Stimulated activated CD4-positive, alpha-beta T cell treated with anti-CD3 and anti-CD28 coated beads, Interleukin-15, amount 100 ng/mL, for 48 hours (primary cell): ENCODE results near the gene TANGO6.
"Not testable (repeated sequence)": the region's sequence is repeated elsewhere in the genome, so short reads cannot be mapped to it uniquely, and the experiment has no call there.

Source experiments
- DNase-seq, 2 donors: peaks; one replicate each; pipeline ENCODE4 v3.0.0-alpha.2; 2020; ENCODE audit warnings: low read depth in 2 of 2

The TANGO6 gene

GRCh38 chr16:68961778-68962402, 118.6 kb downstream of the TANGO6 start:
- no peak for DNase-seq

DNA sequence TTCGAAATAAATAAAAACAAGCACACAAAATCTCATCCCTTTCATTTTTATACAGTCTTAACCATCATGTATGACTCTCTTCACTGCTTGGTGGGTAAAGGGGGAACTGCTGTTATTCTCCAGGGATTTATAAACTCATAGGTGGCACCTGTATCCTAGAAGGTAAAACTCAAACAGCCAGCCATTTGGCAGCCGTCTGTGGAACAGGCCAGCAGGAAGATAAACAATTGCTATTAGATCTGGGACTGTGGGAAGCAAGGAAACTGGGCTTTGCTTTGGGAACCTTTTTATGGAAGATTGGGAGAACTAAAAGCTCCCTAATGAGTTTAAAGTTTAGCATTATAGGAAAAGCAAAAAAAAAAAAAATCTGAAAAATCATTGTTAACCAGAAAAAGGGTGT, 126.0 kb downstream of the TANGO6 start:
- no peak for DNase-seq

DNA sequence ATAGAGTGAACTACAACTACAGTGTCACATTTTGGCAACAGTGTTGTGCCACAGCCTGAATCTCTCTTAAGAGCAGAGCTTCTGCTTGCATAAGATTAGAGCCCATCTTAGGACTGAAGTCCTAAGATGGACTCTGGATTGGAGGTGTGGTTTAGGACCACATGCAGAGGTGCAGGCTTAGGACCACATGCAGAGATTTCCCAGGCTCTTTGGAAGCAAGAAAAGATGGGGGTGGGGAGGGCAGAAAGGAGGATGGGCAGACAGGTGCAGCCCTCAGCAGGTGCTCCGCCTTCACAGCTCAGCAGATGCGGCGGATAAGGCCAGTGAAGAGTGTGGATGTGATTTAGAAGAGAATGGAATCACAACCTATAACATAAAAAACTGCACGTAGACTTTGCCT, 128.7 kb downstream of the TANGO6 start:
- no peak for DNase-seq

- DNase-seq, result no peak
These were observed 129.4 kb downstream of the TANGO6 start for GRCh38 chr16:68972720-68973119.

GRCh38 chr16:68973611-68974120, 130.3 kb downstream of the TANGO6 start:
- no peak for DNase-seq

DNA sequence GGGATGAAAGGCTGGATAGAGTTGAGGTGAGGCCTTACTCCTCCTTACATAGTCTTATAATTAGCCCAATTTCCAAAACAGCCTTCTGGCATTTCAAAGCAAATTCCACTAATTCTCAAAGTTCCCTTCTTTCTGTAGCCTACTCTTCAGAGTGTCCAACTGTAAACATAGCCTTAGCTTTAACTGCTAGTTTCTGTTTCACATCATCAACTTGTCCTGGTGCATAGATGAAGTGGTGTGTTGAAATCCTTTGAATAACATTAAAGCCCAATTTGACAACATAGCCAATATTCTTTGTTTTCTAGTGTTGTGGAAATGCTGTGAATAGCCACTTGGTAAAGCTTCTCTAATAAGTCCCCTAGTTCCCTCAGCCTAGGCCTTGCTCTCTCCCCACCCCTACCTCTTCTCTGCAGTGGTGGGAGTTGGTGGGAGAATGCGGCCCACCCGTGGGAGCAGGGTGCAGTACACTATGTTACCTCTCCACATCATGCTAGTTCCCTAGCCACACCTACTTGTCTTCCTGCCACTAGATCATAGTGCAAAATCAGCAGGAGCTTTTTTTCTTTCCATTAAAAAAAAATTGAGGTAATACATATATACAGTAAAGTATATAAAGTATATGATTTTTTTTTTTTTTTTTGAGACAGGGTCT, 135.1 kb downstream of the TANGO6 start:
- DNase-seq, result no peak

- DNase-seq, result no peak
These were observed 137.5 kb downstream of the TANGO6 start for GRCh38 chr16:68980695-68981315.

- DNase-seq, result no peak
These were observed 138.6 kb downstream of the TANGO6 start for GRCh38 chr16:68981971-68982370.

DNA sequence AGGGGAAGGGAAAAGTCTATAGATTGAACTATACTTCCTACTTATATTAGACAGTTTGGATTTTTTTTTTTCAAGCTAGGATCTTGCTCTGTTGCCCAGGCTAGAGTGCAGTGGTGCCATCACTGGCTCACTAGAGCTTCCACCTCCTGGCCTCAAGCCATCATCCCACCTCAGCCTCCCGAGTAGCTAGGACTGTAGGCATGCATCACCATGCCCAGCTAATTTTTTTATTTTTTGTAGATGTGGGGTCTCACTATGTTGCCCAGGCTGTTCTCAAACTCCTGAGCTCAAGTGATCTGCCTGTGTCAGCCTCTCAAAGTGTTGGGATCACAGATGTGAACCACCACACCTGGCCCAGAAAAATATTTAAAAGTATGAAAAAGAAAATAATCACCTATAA, 141.1 kb downstream of the TANGO6 start:
- no peak for DNase-seq

- no peak for DNase-seq
These were observed 141.9 kb downstream of the TANGO6 start for GRCh38 chr16:68985268-68985667.

GRCh38 chr16:68985855-68986254, 142.5 kb downstream of the TANGO6 start:
- no peak for DNase-seq

DNA sequence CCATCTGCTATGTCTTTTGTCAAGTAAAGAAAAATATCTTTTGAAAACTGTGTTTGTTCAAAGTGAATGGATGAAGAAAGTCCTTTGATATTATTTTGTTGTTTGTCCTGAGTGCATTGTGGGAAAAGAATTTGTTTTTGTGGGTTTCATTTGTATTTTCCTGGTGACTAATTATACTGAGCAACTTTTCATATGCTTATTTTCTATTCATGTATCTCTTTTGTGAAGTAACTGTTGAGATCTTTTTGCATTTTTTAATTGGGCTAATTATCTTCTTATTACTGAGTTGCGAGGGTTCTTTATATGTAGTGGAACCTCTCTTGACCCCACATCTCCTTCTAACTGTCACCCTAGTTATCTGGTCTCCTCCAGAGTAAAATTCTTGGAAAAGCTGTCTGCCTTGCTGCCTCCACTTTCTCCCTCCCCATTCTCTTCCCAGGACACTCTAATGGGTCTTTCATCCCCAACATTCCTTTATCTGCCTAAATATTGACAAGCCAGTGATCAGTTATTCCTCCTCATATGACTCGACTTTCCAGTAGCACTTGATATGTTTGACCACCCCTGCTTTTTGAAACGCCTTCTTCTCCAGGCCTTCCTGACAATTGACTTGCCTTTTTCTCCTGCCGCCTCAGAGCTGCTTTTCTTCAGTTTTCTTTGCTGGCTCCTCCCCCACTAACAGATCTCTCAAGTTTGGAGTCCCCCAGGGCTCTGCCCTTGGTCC, 144.6 kb downstream of the TANGO6 start:
- no peak for DNase-seq

- not testable (repeated sequence) for DNase-seq
These were observed 147.0 kb downstream of the TANGO6 start for GRCh38 chr16:68990172-68990845.

- DNase-seq, result no peak
These were observed 147.7 kb downstream of the TANGO6 start for GRCh38 chr16:68991075-68991474.

DNA sequence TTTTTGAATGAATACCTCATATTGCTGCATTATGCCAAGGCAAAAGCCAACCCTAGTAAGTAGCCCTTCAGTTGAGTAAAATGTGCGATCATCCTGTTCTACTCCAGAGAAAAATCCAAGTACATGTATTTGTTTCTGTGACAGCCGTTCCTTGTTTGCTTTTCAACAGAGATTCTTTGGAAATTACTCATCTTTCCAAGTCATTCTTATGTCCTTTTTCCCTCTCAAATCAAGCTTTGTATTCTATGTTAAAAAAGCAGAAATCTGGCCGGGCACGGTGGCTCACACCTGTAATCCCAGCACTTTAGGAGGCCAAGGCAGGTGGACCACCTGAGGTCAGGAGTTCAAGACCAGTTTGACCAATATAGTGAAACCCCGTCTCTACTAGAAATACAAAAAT, 149.2 kb downstream of the TANGO6 start:
- no peak for DNase-seq

DNA sequence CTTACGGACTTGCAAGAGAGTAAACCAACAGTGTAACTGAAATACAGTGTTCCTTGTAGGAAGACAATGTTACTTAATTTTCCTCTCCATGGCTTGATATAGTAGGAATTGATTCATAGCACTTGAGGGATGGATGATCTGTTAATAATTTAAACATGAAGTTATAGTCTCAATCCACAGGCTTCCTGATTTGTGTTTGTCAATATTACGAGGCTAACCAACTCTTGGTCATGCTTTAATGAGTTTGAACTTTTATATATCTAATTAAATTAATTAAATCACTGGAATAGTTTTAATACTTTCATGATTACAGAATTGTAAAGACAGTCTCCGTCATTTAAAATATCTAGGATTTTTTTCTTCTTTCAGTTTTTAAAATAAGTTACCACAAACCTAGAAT, 150.1 kb downstream of the TANGO6 start:
- DNase-seq, result no peak

GRCh38 chr16:68993885-68994284, 150.6 kb downstream of the TANGO6 start:
- no peak for DNase-seq

- DNase-seq, result no peak
These were observed 151.0 kb downstream of the TANGO6 start for GRCh38 chr16:68994324-68994723.

- DNase-seq, result no peak
These were observed 151.7 kb downstream of the TANGO6 start for GRCh38 chr16:68995011-68995504.

DNA sequence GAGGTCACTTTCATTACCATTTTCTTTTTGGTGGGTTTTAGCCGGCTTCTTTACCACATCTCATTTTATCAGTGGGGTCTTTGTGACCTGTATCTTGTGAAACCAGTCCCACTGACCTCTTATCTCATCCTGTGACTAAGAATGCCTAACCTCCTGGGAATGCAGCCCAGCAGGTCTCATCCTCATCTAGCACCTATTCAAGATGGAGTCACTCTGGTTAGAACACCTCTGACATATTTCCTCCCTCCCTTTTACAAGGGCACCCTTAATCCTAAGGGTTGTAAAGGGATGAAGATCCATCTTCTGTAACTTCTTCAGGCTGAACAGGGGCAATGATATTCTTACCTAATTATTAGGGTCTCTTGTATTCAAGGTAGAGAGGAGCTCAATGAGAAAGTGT, 154.2 kb downstream of the TANGO6 start:
- DNase-seq, result no peak

DNA sequence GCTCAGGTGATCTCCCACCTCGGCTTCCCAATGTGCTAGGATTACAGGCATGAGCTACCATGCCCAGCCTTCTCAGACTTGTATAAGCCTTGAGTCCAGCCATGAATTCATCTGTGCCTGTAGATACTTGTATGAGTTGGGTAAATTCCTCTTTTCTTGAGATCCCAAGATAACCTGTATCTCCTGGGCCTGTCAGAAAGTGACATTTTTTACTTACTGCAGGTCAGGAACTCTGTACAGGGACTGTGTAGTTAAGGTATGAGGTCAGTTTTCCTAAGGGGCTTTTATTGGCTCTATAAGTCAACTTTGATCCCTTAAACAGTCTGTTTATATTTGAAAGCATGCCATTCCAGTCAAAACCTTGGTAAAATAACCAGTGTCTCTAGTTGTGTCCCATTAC, 155.8 kb downstream of the TANGO6 start:
- DNase-seq, result no peak

GRCh38 chr16:69003500-69003899, 160.2 kb downstream of the TANGO6 start:
- DNase-seq, result no peak
